Brain pericyte (primary cell): ENCODE results near the gene DNAH1.

Source experiments
- DNase-seq: peaks from one replicate; pipeline ENCODE4 v3.0.0-alpha.2; 2012; ENCODE audit warnings: low read depth, low spot score

Gene DNAH1

DNA sequence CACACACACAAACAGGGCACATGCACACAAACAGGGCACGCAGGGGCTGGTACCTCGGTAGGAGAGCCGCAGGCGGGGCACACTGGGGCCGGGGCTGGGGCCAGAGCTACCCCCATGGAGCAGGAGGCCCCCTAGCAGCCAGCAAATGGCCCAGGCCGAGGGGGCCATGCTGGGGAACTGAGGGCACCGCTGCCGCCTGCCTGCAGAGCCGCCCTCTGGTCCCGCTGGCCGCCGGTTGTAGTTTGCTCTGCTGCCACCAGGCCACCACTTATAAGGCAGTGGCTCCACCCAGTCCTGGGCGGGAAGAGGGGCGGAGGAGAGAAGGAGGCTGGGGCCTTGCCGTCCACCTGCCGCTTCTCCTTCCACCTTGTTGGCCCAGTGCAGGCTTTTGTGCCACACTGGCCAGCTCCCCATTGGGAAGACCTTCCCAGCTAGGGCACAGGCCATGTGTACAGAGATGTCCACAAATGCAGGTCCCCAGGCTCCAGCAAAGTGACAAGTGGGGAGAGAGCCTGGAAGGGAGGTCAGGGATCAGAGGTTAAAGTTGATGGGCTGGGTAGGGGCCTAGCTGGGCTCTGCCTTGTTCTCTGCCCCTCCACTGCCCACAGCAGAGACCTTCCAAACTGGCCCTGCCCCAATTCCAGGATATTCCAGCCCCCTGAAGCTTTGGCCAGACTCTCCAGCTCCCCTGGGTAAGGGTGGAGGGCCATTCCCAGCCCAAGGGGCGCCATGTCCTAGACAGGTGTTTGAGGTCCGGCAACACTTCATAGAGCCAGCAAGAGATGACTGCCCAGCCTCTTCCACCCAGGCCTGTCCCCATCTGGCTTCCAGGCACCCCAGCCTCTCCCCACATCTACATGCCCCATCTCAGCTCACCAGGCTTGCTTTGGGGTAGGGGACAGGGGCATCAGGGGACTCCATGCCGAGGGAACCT, 129.0 kb downstream of the DNAH1 start, which contains the start of gene SEMA3G:
TSS of gene SEMA3G (minus strand) at position 244 of the 934 bp plus-strand sequence. CDS start at position 168, 76 bp downstream.
- no peak for DNase-seq

DNA sequence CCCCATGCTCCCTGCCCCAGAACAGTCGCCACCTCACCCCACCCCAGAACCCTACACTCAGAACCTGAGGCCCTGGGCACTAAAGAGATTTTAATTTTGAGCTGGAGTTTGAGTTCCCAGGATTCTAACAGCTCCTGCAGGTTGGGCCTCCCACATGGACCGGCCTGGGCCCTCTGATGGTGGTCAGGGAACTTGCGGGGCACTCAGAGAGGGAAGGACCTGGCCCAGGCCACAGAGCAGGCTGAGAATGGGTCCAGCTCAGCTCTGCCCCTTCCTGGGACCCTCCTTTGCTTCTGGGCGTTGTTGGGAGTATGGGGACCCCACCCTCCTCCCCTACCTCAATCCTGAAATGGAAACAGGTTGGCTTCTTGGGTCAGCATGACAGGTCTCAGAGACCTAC, 129.9 kb downstream of the DNAH1 start:
- DNase-seq = no peak

DNA sequence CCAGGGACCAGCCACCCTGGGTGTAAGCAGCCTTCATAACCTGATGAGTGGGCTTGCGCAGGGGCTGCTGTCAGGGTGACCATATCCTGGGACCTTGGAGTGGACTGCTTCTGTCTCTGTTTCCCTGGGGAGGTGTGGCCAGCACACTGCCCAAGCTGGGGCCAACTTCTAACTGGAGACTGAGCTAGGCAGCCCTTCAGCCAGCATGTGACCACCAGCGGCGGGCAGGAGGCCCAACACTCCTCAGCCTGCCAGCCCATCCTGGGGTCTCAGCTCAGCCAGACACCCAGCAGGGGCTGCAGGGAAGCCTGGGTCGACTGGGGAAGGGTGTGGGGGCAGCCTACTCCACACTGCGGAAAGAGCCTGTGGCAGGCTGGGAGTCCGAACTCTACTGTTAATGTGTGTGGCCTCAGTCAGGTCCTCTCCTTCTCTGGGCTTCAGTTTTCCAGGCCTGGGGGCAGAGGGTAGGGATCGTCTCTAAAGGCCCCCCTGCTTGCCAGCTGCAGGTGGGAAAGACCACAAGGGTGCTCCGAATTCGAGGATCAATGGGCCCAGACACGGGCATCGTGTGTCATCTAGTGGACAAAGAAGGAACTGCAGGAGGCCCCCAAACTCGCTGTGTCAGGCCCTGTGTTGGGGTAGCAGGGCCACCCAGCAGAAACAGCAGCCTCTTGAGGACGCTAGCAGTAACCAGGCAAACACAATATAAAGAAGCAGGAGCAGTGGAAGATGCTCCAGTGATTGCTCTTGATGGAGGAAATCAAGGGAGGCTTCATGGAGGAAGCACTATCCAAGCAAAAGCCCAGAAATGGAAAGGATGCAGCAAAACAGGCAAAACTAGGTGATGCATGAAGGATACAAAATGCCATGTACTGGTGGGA, 130.8 kb downstream of the DNAH1 start:
- DNase-seq = no peak

DNA sequence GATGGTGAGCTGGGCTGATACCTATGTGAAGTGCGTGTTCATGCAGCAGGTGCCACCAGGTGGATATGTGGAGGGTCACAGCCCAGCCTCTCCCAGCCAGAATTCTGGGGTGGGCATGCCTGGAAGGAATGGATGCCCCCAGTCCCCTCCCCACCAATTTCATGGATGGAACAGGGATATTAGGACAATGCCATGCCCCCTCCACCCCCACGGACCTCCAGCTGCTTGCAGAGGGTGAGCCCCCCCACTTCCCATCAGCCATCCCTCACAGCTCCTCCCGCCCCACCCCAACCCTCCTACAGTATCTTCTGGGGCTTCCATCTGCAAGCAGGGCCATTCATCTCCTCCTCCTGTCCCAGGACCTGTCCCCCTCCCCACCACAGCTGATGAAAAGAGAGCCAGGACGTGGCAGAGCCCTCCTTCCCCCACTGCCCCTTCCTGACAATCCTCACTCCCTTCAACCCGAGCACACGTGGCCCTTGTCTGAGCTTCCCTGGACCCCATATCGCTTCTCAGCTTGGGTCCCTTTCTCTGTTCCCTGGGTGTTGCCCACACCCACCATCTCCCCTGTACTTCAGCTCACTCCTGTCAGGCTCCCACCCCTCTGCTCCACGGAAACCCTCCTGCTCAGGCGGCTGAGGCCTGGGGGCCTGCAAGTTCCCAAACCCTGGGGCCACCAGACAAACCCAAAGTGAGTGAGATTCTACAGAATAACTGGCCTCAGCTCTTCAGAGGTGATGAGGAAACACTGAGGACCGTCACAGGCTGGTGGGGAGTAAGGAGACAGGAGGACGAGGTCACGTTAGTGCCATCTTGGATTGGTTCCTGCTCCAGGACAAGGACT, 131.6 kb downstream of the DNAH1 start:
- DNase-seq = no peak
